ENCODE results near the gene APOBEC2.

DNA sequence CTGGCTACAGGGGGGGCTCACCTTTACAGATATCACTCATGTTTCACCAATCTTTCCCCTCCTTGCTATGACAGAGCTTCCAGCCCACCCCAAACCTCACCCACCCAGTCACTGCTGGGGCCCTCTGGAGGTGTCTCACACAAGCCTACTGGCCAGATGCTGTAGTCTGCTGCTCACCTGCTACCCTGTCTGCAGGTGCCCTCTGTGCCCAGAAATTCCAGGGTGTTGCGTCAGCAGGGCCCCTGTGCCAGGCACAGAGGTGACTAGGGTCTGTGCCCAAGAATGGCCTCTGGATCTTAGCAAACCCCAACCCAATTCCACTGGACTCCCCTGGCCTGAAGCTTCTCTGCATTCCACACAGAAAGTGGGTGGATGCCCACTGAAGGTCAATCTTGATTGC, 35.3 kb upstream of the APOBEC2 start:
- TF ChIP-seq, protein P1, sequence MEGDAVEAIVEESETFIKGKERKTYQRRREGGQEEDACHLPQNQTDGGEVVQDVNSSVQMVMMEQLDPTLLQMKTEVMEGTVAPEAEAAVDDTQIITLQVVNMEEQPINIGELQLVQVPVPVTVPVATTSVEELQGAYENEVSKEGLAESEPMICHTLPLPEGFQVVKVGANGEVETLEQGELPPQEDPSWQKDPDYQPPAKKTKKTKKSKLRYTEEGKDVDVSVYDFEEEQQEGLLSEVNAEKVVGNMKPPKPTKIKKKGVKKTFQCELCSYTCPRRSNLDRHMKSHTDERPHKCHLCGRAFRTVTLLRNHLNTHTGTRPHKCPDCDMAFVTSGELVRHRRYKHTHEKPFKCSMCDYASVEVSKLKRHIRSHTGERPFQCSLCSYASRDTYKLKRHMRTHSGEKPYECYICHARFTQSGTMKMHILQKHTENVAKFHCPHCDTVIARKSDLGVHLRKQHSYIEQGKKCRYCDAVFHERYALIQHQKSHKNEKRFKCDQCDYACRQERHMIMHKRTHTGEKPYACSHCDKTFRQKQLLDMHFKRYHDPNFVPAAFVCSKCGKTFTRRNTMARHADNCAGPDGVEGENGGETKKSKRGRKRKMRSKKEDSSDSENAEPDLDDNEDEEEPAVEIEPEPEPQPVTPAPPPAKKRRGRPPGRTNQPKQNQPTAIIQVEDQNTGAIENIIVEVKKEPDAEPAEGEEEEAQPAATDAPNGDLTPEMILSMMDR (conservative IDR thresholded peaks at IDR 0.05; ENCODE audit: low read length), result no peak
- no peak for TF ChIP-seq EZH2phosphoT487 (IDR thresholded peaks at IDR 0.05; ENCODE audit: borderline replicate concordance)

Measured in Loucy (cell line).